ENCODE results near the gene DISP2.
A peak's percentile ranks its signal among the peaks of the same experiment; 100 is the strongest.

Gene DISP2

DNA sequence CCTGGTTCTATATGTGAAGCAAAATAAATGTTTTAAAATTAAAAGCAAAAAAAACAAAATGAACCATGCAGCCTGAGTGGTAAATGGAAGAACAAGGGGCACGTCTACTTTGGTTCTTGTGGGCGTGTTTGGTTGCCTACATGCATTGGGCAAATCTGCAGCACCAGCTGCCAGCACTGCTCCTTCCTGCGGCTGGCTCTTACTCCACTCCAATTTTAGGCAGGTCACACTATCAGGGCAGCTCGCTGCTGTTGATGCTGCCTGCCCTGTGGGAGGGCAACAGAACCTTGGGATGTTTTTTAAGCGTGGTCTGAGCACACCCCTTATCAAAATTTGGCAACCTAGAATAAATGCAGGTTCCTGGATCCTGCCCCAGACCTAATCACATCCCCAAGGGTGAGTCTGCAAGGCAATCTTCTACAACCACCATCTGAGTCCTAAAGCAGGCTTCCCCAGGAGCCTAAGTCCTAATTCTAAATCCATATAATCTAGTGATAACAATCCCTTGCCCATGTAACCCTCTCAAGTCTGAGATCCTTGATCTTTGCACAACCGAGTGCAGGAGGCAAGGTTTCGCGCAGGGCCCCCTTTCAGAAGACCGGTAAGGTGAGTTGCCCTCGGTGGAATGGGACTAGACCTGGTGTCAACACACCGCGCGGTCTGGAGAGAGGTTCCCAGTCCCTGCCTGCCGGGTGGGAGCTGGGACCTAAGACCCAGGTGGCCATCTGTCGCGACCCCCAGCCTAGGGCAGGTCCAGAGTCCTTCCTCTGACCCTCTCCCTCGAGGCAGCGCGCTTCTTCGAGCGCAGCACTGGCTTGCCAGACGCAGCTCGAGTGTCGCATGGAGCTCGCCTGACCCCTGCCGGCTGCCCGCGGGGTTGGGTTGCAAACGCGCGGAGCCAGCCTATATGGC is 63.5 kb downstream of the DISP2 start:
- peak; percentile 64 to 82 (median 72) for DNase-seq (ENCODE audit: low read depth in 3 of 3)

- DNase-seq (ENCODE audit: low read depth in 3 of 3) = no peak
These were observed 66.6 kb downstream of the DISP2 start for GRCh38 chr15:40424483-40425115.

GRCh38 chr15:40425681-40426080 is 67.7 kb downstream of the DISP2 start:
- no peak for DNase-seq (ENCODE audit: low read depth in 3 of 3)

DNA sequence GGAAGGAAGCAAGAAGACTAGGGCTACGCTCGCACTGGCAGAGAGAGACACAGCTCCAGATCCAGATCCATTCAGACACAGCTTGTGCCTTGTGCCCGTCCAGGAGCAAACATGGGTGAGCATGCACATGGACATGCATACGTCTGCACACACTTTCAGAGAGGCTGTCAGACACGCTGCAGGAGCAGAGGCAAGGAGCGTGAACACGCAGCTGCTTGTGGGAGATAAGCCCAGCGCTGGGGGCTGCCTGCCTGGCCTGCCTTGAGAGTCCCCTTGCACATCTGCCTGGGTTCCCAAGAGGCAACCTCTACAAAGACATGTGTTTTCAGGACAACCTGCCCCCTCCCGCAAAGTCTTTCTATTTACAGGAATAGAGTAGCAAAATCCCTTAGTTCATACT is 69.2 kb downstream of the DISP2 start:
- DNase-seq (ENCODE audit: low read depth in 3 of 3) = no peak

DNA sequence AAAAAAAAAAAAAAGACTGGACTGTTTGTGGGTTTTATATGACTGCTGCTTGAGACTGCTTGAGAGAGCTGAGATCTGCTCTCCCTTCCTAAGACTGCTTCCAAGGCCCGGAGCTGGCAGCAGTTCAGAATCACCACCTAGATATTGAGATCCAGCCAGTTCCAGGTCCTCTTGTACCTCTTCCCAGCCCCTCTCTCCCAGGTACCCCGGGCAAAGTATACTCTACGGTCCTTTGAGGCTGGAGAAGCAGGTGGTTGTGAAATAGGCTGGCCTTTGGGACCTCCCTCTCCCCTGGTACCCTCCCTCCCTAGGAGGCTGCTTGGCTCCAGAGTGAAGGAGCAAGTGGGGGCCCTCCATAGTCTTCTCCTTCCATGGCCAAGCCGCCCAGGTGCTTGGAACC is 70.2 kb downstream of the DISP2 start:
- no peak for DNase-seq (ENCODE audit: low read depth in 3 of 3)

Data from stimulated activated CD4-positive, alpha-beta T cell treated with anti-CD3 and anti-CD28 coated beads, TNF-alpha, amount 100 ng/mL, for 24 hours (primary cell).